GM15510 (cell line): ENCODE data around the gene GALNT18.

Experiments
- POLR2A ChIP-seq: IDR thresholded peaks from 3 replicates; pipeline ENCODE4 v1.6.1; 2011; ENCODE audit warnings: borderline replicate concordance; ENCODE audit not compliant: insufficient read length; ENCODE audit errors: extremely low read depth

The GALNT18 gene

GRCh38 chr11:11521306-11522002 lies 100.4 kb downstream of the GALNT18 start:
- TF ChIP-seq POLR2A: no peak

- no peak for TF ChIP-seq POLR2A
Measured at GRCh38 chr11:11520231-11521015, 101.4 kb downstream of the GALNT18 start.

- no peak for TF ChIP-seq POLR2A
Measured at GRCh38 chr11:11519184-11519583, 102.6 kb downstream of the GALNT18 start.

GRCh38 chr11:11514246-11514645 lies 107.6 kb downstream of the GALNT18 start:
- no peak for TF ChIP-seq POLR2A

GRCh38 chr11:11513422-11513821 lies 108.4 kb downstream of the GALNT18 start:
- no peak for TF ChIP-seq POLR2A

GRCh38 chr11:11512929-11513328 lies 108.9 kb downstream of the GALNT18 start:
- no peak for TF ChIP-seq POLR2A

GRCh38 chr11:11512502-11512901 lies 109.3 kb downstream of the GALNT18 start:
- TF ChIP-seq POLR2A: no peak

GRCh38 chr11:11512090-11512489 lies 109.7 kb downstream of the GALNT18 start:
- TF ChIP-seq POLR2A: no peak

GRCh38 chr11:11510939-11511338 lies 110.9 kb downstream of the GALNT18 start:
- no peak for TF ChIP-seq POLR2A

GRCh38 chr11:11505692-11506091 lies 116.1 kb downstream of the GALNT18 start:
- no peak for TF ChIP-seq POLR2A

- TF ChIP-seq POLR2A: no peak
Measured at GRCh38 chr11:11505190-11505589, 116.6 kb downstream of the GALNT18 start.

- no peak for TF ChIP-seq POLR2A
Measured at GRCh38 chr11:11504071-11504470, 117.7 kb downstream of the GALNT18 start.

GRCh38 chr11:11502263-11502861 lies 119.4 kb downstream of the GALNT18 start:
- no peak for TF ChIP-seq POLR2A

GRCh38 chr11:11501546-11502262 lies 120.1 kb downstream of the GALNT18 start:
- no peak for TF ChIP-seq POLR2A
